SKM-1 (cell line): Measurements from ENCODE around the gene FOXP4.

ENCODE experiments used
- DNase-seq: peaks from one replicate; lab custom pipeline; 2025; ENCODE audit not compliant: unreplicated experiment; lab: John Stamatoyannopoulos, UW

Gene FOXP4

GRCh38 chr6:41624621-41625380 is 78.6 kb downstream of the FOXP4 start:
- no peak for DNase-seq

GRCh38 chr6:41625442-41625841 is 79.3 kb downstream of the FOXP4 start:
- no peak for DNase-seq

GRCh38 chr6:41626022-41626421 is 79.8 kb downstream of the FOXP4 start:
- no peak for DNase-seq

- DNase-seq: no peak
These were observed 80.7 kb downstream of the FOXP4 start for GRCh38 chr6:41626917-41627316.

GRCh38 chr6:41629128-41629527 is 82.9 kb downstream of the FOXP4 start:
- DNase-seq: no peak

- no peak for DNase-seq
These were observed 83.9 kb downstream of the FOXP4 start for GRCh38 chr6:41630069-41630468.

GRCh38 chr6:41630946-41631345 is 84.8 kb downstream of the FOXP4 start:
- no peak for DNase-seq

- no peak for DNase-seq
These were observed 87.0 kb downstream of the FOXP4 start for GRCh38 chr6:41633056-41633634.

GRCh38 chr6:41634657-41635056 is 88.5 kb downstream of the FOXP4 start:
- DNase-seq: no peak

- DNase-seq: no peak
These were observed 89.2 kb downstream of the FOXP4 start for GRCh38 chr6:41635365-41635764.

- DNase-seq: no peak
These were observed 90.6 kb downstream of the FOXP4 start for GRCh38 chr6:41636833-41637193.

GRCh38 chr6:41637194-41638001 is 91.2 kb downstream of the FOXP4 start:
- DNase-seq: no peak

GRCh38 chr6:41638002-41638934 is 92.1 kb downstream of the FOXP4 start, which contains the start of gene MDFI:
TSS of gene MDFI (plus strand) at chr6:41638468. CDS start at chr6:41638750, 282 bp downstream.
- no peak for DNase-seq

- no peak for DNase-seq
These were observed 93.0 kb downstream of the FOXP4 start for GRCh38 chr6:41638935-41639808.

- no peak for DNase-seq
These were observed 93.7 kb downstream of the FOXP4 start for GRCh38 chr6:41639809-41640371.

GRCh38 chr6:41640426-41640825 is 94.2 kb downstream of the FOXP4 start:
- no peak for DNase-seq

GRCh38 chr6:41641352-41641925 is 95.3 kb downstream of the FOXP4 start:
- no peak for DNase-seq

- DNase-seq: no peak
These were observed 96.1 kb downstream of the FOXP4 start for GRCh38 chr6:41642090-41642959.
